Calu3 (cell line): ENCODE results near the gene CBX7. TPM values are rescaled to one million over a fixed set of nuclear protein-coding genes. Genes with fewer than 3 reads are reported as not detected.

Experiments used
- BruUV-seq: library from RNA; stranded (reverse); fragments of 400-500 nt; replicated peaks from 2 replicates; lab custom pipeline; 2021; lab: Mats Ljungman, UMichigan
- CTCF ChIA-PET: fragments of 300-600 bp; sonication (Branson Sonifier 250); formaldehyde crosslinking; loops from one replicate; lab custom pipeline; 2022; ENCODE audit warnings: antibody characterized with exemption; lab: Charles Lee
- DNase-seq: peaks from one replicate; pipeline ENCODE4 v3.0.0; 2022
- H3K27ac Mint-ChIP-seq: one replicate; pipeline ENCODE4 v1.8.0; 2022; ENCODE audit warnings: mixed read lengths; ENCODE audit not compliant: unreplicated experiment
- H3K27me3 Mint-ChIP-seq: one replicate; pipeline ENCODE4 v1.8.0; 2022; ENCODE audit warnings: mixed read lengths; ENCODE audit not compliant: unreplicated experiment
- H3K36me3 Mint-ChIP-seq: one replicate; pipeline ENCODE4 v1.8.0; 2022; ENCODE audit warnings: mild to moderate bottlenecking, moderate library complexity, mixed read lengths; ENCODE audit not compliant: insufficient read depth, unreplicated experiment
- H3K4me1 Mint-ChIP-seq: one replicate; pipeline ENCODE4 v1.8.0; 2022; ENCODE audit warnings: mild to moderate bottlenecking, low read depth, mixed read lengths; ENCODE audit not compliant: unreplicated experiment
- H3K4me3 Mint-ChIP-seq: one replicate; pipeline ENCODE4 v1.8.0; 2022; ENCODE audit warnings: mild to moderate bottlenecking, low read depth, moderate library complexity, mixed read lengths; ENCODE audit not compliant: unreplicated experiment
- H3K9me3 Mint-ChIP-seq: one replicate; pipeline ENCODE4 v1.8.0; 2022; ENCODE audit warnings: low read depth, mixed read lengths; ENCODE audit not compliant: unreplicated experiment
- intact Hi-C: fragments of 100-400 bp; cut with micrococcal nuclease; formaldehyde crosslinking; loops from one replicate; pipeline ENCODE4 v1.10.0; 2022; ENCODE audit not compliant: unreplicated experiment
- total RNA-seq: library from RNA; stranded (reverse); gene quantifications from 2 replicates; pipeline ENCODE4 v1.2.3, GENCODE V29; 2022
- TF ChIP-seq, protein P1 (sequence below): fragments of 200-600 bp; IDR thresholded peaks from one replicate; pipeline ENCODE4 v1.8.0; 2022; ENCODE audit warnings: antibody characterized with exemption; ENCODE audit not compliant: unreplicated experiment

CBX7 gene
- total RNA-seq, 1 experiment from 2014 or later: 10.5 TPM

DNA sequence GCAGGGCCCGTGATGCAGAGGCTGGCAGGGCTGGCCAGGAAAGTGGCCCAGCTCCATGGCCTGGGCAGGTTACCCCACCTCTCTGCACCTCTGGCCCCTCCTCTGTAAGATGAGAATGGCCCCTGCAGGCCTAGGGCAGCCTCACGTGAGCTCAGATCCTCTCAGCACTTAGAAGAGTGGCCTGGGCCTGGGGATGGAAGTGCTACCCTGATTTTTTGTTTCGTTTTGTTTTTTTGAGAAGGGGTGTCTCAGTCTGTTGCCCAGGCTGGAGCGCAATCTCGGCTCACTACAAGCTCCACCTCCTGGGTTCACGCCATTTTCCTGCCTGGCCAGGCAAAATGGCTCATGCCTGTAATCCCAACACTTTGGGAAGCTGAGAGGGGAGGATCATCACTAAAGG lies 54.5 kb downstream of the CBX7 start:
- CTCF ChIA-PET: interaction anchor here (0.6 kb wide), 1 partner anchor 50 kb away, joined by 3 read pairs; no protein-coding TSS in a partner anchor
- H3K4me3 Mint-ChIP-seq: no peak overlapping the region
- intact Hi-C loops: no loop called here

DNA sequence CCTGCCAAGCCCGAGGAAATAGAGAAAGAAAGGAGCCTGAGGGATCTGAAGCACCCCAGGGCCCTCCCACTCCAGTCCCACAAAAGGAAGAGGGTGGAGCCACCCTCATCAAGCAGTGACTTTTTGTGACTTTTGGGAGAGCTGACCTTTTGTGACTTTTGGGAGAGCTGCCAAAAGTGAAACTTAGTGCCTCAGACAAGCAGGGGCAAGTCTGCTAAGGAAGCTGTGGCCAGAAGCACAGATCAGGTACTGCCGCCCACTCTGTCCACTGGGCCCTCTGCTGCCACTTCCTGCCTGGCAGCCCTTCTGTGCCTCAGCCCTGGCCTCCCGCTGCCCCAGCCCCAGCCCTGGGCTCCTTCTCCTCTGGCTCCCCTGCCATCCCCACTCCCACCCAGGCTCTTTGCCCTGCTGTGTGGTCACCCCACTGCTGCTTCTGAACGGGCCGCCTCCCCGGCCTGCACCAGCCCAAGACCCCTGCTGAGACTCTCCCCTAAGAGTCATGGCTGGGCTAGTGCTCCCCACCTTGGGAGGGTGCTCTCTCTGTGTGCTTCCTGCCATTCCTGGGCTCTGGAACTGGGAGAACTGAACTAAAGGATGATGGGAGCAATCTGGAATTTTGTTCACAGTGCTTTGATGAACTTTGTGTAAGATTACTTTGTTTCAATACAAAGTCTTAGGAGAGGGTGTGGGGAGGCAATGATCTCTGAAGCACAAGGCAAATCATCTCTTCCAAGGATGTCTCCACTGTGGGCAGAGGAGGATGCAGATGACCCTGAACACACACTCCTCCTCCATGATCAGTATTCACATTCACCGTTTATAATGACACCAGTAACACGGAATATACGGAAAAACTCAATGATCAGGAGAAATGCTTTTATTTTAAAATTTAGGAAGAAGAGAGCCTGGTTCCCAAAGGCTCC lies 55.1 kb downstream of the CBX7 start, which contains the start of gene APOBEC3H:
APOBEC3H (plus strand) TSS at position 147 of the 923 bp plus-strand sequence. CDS start 3,035 bp downstream, outside the sequence.
- intact Hi-C loops: no loop called here
- Mint-ChIP-seq H3K9me3 (no peaks in the 10 kb centered on the region), H3K4me3 (no peak within 1 kb of the TSS), H3K27ac (no peak within 1 kb of the TSS), H3K4me1 (no peaks in the 10 kb centered on the region), H3K36me3 (no peaks in the 10 kb centered on the region), H3K27me3 (peaks cover 9% of the 10 kb centered on the region)
- peak; percentile 21 for DNase-seq
- BruUV-seq: no TSS peak
- TF ChIP-seq, protein P1, sequence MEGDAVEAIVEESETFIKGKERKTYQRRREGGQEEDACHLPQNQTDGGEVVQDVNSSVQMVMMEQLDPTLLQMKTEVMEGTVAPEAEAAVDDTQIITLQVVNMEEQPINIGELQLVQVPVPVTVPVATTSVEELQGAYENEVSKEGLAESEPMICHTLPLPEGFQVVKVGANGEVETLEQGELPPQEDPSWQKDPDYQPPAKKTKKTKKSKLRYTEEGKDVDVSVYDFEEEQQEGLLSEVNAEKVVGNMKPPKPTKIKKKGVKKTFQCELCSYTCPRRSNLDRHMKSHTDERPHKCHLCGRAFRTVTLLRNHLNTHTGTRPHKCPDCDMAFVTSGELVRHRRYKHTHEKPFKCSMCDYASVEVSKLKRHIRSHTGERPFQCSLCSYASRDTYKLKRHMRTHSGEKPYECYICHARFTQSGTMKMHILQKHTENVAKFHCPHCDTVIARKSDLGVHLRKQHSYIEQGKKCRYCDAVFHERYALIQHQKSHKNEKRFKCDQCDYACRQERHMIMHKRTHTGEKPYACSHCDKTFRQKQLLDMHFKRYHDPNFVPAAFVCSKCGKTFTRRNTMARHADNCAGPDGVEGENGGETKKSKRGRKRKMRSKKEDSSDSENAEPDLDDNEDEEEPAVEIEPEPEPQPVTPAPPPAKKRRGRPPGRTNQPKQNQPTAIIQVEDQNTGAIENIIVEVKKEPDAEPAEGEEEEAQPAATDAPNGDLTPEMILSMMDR: no peak
- CTCF ChIA-PET: no interaction called here

More for the DNA sequence above, 54.5 kb downstream of the CBX7 start:
- Mint-ChIP-seq H3K36me3 (no peaks in the 10 kb centered on the region), H3K27me3 (peaks cover 2% of the 10 kb centered on the region), H3K9me3 (no peaks in the 10 kb centered on the region), H3K27ac (no peak overlapping the region), H3K4me1 (no peaks in the 10 kb centered on the region)
- BruUV-seq: no TSS peak
- no peak for DNase-seq
- TF ChIP-seq, protein P1: no peak

DNA sequence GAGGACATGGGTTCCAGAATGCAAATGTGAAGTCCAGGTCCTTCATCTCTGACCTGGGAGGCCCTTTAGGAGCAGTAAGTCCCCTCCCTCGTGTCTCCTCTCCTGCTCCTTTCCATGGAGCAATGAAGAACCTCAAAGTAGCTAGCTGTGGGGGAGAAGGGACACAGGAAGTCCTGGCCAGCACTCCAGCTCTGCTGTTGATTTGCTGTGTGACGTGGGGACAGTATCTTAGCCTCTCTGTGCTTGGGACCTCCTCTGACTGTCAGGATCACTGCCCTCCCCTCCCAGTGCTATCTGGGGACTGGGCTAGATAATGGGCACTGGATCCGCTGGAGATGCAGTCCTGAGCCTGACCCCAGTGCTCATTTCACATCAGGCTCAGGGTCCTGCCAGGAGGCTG lies 56.5 kb downstream of the CBX7 start:
- Mint-ChIP-seq H3K4me3 (no peak overlapping the region), H3K27me3 (peaks cover 20% of the 10 kb centered on the region), H3K4me1 (no peaks in the 10 kb centered on the region), H3K36me3 (no peaks in the 10 kb centered on the region), H3K27ac (no peak overlapping the region), H3K9me3 (no peaks in the 10 kb centered on the region)
- no peak for DNase-seq
- BruUV-seq: no TSS peak
- CTCF ChIA-PET: no interaction called here
- intact Hi-C loops: loop anchor here (2.0 kb wide), 1 partner anchor 41 kb away; no protein-coding TSS in a partner anchor
- TF ChIP-seq, protein P1: no peak

DNA sequence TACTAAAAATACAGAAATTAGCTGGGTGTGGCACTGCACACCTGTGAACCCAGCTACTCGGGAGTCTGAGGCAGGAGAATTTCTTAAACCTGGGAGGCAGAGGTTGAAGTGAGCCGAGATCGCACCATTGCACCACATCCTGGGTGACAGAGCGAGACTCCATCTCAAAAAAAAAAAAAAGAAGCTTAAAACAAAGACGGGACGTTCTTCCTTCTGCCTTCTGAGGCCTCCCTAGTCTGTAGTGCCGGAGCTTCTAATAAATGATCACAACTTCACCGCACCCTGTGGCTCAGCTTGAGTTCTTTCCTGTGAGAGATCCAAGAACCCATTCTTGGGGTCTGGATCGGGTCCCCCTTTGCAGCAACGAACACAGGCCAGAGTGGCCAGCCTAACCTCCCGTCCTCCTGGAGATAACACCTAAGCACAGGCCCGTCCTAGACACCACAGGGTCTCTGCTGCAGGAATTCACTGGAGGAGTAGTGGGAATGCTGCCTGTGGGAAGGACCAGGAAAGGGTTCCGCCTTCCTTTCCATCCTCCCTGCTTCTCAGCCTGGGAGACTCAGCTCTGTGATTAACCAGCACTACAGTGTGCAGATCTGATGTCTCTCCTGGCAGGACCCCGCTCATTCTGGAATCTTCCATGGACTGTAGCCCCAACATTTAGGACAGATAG lies 57.6 kb downstream of the CBX7 start:
- TF ChIP-seq, protein P1: no peak
- Mint-ChIP-seq H3K27me3 (peaks cover 20% of the 10 kb centered on the region), H3K27ac (no peak overlapping the region), H3K9me3 (no peaks in the 10 kb centered on the region), H3K36me3 (no peaks in the 10 kb centered on the region), H3K4me1 (no peaks in the 10 kb centered on the region), H3K4me3 (no peak overlapping the region)
- no TSS peak for BruUV-seq
- CTCF ChIA-PET: no interaction called here
- DNase-seq: no peak
- intact Hi-C loops: loop anchor here (2.0 kb wide), 1 partner anchor 40 kb away; no protein-coding TSS in a partner anchor
